HG03354 (cell line): Measurements from ENCODE around the gene PCDH9.

ENCODE experiments used
- ATAC-seq: cut with Tn5 transposase; IDR thresholded peaks from one replicate; pipeline ENCODE4 v1.9.1; 2021; ENCODE audit warnings: mild to moderate bottlenecking; ENCODE audit not compliant: unreplicated experiment, poor library complexity, severe bottlenecking

The PCDH9 gene

GRCh38 chr13:66574606-66575005 is 655.5 kb downstream of the PCDH9 start:
- ATAC-seq, result no peak

DNA sequence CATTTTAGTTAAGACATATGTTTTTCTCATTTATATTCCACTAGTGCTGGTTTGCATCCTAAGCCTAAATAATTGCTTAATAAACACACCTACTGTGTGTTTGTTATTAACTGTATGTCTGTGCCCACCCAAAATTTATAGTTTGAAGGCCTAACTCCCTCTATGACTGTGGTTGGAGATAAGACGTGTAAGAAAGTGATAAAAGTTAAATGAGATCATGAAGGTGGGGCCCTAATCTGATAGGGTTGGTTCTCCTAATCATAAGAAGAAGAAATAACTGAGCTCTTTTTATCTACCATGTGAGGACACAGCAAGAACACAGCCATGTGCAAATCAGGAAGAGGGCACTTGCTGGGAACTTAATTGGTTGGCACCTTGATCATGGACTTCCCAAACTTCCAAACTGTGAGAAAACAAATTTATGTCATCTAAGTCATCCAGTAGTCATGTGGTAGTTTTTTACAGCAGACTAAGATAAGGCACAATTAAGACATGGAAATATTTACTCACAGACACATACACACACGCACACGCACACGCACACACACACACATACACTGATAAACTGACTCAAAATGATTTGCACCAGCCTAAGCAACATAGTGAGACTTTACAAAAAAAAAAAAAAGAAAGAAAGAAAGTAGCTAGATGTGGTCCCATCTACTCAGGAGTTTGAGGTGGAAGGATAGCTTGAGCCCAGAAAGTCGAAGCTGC is 662.1 kb downstream of the PCDH9 start:
- ATAC-seq, result no peak

DNA sequence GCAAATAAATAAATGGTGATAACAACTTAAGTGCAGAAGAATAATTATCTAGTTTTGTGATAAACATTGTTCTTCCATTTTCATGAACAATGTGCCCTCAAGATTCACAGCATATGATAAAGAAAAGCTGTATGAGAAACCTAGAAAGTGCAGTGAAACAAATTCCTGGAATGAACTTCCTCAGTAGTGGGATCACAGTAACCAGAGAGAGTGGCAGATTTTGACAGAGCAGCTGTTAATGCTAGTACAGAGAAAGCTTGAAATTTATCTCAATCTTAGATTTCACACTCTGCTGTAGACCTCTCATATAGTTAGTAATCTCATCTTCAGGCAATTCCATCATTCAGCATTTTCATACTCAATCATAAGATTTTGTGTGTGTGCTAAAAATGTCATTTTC is 664.9 kb downstream of the PCDH9 start:
- no peak for ATAC-seq

DNA sequence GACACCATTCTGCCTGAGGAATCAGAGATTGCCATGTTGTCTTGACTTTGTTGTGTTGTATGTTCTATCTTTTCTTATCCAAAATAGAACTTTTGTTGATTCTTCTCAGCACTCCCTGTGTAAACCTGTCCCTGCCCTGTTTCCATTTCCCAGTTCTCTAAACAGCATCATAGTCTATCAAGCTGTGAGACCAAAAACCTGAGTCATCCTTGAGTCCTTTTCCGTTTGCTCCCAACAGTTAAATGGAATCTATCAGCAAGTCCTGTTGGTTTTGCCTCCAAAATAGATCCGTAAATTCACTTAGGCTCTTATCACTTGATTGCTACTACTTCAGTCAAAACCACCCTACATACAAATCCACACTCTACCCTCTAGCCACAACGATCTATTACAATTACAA is 667.1 kb downstream of the PCDH9 start:
- ATAC-seq, result no peak

DNA sequence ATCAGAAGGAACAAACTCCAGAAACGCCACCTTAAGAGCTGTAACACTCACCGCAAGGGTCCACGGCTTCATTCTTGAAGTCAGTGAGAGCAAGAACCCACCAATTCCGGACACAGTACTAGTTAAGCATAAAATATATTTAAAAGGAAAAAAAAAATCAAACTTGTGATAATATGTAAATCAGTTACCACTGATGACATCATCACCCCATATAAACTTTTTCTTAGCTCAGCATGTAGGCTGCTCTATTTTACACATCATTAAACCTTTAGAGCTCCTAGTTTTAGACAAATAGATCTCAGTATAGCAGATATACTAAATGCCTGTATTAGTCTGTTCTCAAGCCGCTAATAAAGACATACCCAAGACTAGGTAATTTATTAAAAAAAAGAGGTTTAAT is 668.1 kb downstream of the PCDH9 start:
- ATAC-seq, result no peak

DNA sequence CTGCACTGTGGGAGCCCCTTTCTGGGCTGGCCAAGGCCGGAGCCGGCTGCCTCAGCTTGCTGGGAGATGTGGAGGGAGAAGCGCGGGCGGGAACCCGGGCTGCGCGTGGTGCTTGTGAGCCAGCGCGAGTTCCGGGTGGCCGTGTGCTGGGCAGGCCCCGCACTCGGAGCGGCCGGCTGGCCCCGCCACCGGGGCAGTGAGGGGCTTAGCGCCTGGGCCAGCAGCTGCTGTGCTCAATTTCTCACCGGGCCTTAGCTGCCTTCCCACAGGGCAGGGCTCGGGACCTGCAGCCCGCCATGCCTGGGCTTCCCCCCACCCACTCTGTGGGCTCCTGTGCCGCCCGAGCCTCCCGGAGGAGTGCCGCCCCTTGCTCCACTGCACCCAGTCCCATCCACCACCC is 669.1 kb downstream of the PCDH9 start:
- no peak for ATAC-seq

GRCh38 chr13:66560189-66560588 is 669.9 kb downstream of the PCDH9 start:
- no peak for ATAC-seq

DNA sequence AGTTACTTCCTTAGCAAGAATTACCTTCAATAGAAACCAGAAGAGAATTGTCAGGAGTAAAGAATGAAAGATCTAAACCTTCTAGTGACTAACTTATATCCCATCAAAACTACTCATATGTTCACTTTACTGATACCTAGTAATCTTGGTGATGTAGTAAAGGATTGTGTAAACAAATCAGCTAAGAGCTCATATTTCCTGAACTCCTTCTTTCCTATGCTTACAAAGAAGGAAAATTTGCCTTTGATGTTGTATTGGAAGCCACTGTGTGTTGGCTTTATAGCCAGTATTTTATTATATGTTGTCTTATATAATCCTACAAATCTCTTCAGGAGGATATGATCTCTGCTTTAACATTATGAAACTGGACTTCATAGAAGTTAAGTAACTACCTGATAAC is 671.0 kb downstream of the PCDH9 start:
- ATAC-seq, result no peak

GRCh38 chr13:66558506-66558905 is 671.6 kb downstream of the PCDH9 start:
- no peak for ATAC-seq

DNA sequence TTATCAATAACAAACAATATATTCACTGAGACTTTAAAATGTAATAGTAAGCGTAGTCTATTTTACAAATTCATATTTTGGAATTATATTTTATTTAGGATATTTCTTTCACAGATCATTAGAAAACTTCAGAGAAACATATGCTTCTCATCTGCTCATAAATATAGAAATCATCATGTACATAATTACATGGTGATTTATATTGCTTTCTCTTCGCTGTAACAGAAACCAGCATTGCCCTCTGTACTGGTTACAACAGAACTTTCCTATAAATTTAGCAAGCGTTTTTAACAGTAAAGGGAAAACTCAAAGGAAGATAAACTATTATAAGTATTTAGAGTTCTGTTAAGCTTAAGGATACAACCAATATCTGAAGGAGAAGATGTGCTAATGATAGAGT is 672.8 kb downstream of the PCDH9 start:
- no peak for ATAC-seq

DNA sequence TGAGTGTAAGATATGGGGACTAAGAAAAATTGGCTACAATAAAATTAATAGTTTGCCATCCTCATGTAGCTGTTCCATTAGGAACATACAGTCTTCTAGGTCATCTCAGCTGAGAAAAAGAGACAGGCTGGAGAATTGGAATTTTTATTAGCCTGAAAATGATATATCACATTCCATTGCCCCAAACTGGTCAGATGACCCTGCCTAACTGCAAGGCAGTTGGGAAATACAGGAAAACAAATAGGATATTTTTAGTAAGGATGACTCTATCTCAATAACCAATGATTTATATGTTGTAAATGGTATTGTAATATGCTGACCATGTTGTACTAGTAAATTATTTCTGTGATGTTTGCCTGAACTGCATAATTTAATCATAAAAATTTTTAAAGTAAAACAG is 673.8 kb downstream of the PCDH9 start:
- no peak for ATAC-seq

DNA sequence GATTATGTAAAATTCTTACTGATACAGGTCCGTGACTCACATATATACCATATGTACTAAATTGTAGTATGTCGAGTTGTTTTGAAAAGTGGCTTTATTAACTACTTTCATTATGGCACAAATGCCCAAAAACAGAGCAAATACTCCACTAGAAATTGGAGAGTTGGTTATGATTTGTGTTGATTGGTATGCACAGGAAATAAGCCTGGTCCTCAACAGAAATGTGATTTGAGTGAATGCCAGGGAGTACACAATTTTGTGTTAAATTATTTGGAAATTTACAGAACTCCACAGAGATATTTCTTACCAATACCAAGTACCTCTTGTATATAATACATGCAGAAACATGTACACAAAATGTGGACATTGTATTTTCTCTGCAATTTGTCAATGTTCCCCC is 676.7 kb downstream of the PCDH9 start:
- no peak for ATAC-seq

GRCh38 chr13:66551128-66551527 is 679.0 kb downstream of the PCDH9 start:
- no peak for ATAC-seq

DNA sequence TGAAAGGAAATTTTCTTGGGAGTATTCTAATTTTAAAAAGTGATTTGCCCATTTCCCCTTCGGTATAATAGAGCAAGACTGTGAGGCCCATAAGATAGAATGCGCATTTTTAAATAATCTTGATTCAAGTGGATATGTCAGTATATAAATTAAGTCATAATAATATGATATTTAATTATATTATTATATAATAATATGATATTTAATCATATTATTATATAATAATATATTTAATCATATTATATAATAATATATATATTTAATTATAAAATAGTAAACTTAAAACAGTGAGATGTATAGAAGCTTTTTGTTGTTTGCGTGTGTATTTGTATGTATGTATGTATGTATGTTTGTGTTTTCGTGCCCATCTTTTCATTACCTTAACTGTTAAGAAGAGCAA is 682.5 kb downstream of the PCDH9 start:
- no peak for ATAC-seq

DNA sequence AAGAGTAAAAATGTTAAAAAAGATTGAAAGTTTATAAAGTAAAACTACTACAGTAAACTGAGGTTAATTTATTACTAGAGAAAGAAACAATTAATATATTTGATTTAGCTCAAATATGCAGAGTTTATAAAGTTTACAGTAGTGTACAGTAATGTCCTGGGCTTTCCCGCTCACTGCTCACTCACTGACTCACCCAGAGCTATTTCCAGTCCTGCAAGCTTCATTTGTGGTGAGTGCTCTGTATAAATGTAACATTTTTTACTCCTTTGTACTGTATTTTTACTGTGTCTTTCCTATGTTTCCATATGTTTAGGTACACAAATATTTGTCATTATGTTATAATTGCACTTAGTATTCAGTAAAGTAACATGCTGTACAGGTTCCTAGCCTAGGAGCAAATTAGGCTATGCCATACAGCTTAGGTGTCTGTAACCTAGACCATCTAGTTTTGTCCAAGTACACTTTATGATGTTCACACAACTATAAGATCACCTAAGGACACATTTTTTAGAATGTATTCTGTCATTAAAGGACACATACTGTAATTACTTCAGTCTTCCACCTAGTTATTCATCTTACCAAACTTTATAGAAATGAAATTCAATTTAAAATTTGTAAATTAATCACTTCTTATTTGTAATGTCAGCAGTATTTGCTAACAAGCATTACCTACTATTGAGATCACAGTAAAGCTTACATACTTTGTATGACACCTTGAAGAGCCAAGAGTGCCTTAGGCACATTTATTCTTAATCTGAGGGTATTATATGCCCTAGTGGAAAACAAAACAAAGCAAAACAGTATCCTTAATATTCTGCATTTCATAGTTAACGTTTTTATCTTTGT is 683.4 kb downstream of the PCDH9 start:
- ATAC-seq, result no peak

DNA sequence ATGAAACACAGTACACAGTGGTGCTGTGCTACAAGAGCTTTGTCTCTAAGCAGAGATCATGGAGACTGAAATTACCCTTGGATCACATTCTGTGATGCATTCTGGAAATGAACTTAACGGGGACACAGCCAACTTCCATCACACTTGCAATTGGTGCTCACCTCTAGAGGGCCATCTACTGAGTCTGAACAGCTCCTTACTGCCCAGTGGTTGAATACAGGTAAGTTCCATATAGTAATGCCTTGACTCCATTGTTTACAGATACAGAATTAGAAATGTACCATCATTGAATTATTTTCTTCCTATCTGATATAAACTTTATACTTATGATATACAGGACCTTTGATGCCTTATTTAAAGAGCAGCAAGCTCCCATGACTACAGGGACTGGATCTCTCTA is 686.4 kb downstream of the PCDH9 start:
- no peak for ATAC-seq

GRCh38 chr13:66537417-66537816 is 692.7 kb downstream of the PCDH9 start:
- no peak for ATAC-seq

DNA sequence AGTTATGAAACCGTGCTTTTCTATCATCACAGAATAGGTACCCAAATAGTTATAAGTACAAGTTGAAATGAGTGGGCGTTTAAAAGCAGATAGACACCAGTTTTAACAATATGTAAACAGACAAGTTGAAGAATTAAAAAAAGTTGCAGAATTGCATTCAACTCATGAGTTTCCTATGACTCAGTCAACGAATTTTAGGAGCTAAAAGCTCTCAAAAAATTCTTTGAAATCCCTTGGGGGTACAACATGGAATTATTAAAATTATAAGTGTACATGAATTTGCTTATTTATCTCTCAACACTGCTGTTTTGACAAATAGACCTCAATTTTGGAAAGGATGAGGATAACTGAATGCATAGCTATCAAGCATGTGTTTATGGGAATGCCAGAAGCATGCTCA is 693.4 kb downstream of the PCDH9 start:
- ATAC-seq, result no peak

- no peak for ATAC-seq
These were observed 695.6 kb downstream of the PCDH9 start for GRCh38 chr13:66534561-66534960.

DNA sequence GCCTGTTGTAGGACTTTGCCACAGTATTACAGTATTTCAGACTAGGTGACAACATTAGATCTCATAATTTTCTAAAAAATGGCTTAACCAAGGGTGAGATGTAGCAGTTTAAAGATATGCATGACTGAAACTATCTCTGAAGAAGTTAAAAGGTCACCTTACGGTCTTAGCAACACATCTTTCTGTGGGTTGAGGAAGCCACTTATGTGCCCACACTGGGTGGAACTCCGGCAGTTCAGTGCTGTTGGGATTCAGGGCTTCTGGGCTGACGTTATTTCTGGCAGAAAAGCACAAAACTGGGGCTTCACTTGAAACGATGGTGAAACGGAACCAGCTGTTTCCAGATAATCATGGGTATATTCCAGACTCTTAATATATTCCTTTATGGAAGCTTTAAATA is 697.3 kb downstream of the PCDH9 start:
- no peak for ATAC-seq

DNA sequence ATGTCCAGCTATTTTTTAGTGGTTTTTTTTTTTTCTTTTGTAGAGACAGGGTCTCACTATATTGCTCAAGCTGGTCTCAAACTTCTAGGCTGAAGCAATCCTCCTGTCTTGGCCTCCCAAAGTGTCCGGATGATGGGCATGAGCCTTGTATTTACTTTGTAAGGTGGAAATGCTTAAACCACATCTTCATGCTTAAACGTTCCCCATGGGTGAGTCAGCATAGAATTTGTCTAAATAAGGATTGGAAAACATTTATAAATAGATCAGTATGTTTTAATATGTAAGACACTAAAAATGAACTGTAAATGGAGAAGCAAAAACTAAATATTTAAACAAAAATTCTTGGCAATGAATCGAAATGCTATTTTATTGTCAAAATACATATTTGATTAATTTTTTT is 698.0 kb downstream of the PCDH9 start:
- ATAC-seq, result no peak
